Fibroblast of villous mesenchyme (primary cell): Measurements from ENCODE around the gene DPP10. TPM values are rescaled to one million over a fixed set of nuclear protein-coding genes. Genes with fewer than 3 reads are reported as not detected.

Source experiments
- DNase-seq: peaks from one replicate; pipeline ENCODE4 v3.0.0-alpha.2; 2010; ENCODE audit warnings: low read depth
- H3K4me3 ChIP-seq: 2 replicates; pipeline ENCODE4 v1.5.1; 2011; ENCODE audit warnings: low read depth, mild to moderate bottlenecking, low read length
- CTCF ChIP-seq: IDR thresholded peaks from 2 replicates; pipeline ENCODE4 v1.5.1; 2012; ENCODE audit warnings: low read depth, mild to moderate bottlenecking, low read length; ENCODE audit not compliant: insufficient read depth
- total RNA-seq: library from RNA; depleted of rRNA; stranded (reverse); fragments of >200 nt; gene quantifications from 2 replicates; pipeline ENCODE4 v1.2.3, GENCODE V29; 2012

Gene DPP10
- total RNA-seq, 1 donor = under 0.01 TPM

GRCh38 chr2:115118306-115118705 lies 675.9 kb downstream of the DPP10 start:
- no peak for DNase-seq

GRCh38 chr2:115119086-115119485 lies 676.6 kb downstream of the DPP10 start:
- TF ChIP-seq CTCF = no peak
- no peak for DNase-seq
- no peak overlapping the region for H3K4me3 ChIP-seq

More at GRCh38 chr2:115118306-115118705, 675.9 kb downstream of the DPP10 start:
- no peak for TF ChIP-seq CTCF
- no peak overlapping the region for H3K4me3 ChIP-seq

GRCh38 chr2:115122701-115123100 lies 680.3 kb downstream of the DPP10 start:
- no peak for DNase-seq
- no peak for TF ChIP-seq CTCF
- H3K4me3 ChIP-seq = no peak overlapping the region

- TF ChIP-seq CTCF = no peak
These were observed 682.4 kb downstream of the DPP10 start for GRCh38 chr2:115124817-115125216.

GRCh38 chr2:115129536-115129935 lies 687.1 kb downstream of the DPP10 start:
- DNase-seq = no peak
- TF ChIP-seq CTCF = no peak
- H3K4me3 ChIP-seq = no peak overlapping the region

More at GRCh38 chr2:115124817-115125216, 682.4 kb downstream of the DPP10 start:
- H3K4me3 ChIP-seq = no peak overlapping the region
- no peak for DNase-seq

- TF ChIP-seq CTCF = no peak
- no peak overlapping the region for H3K4me3 ChIP-seq
- DNase-seq = no peak
These were observed 718.2 kb downstream of the DPP10 start for GRCh38 chr2:115160531-115161080.
